Measurements from ENCODE around the gene TMEM41B.
"Not testable (repeated sequence)": the region's sequence is repeated elsewhere in the genome, so short reads cannot be mapped to it uniquely, and the experiment has no call there.

The TMEM41B gene

GRCh38 chr11:9304178-9304577 is 10.2 kb downstream of the TMEM41B start:
- DNase-seq = no peak

- DNase-seq = no peak
These were observed 11.9 kb downstream of the TMEM41B start for GRCh38 chr11:9302448-9302847.

- DNase-seq = no peak
These were observed 12.7 kb downstream of the TMEM41B start for GRCh38 chr11:9301720-9302119.

GRCh38 chr11:9293646-9294045 is 20.7 kb downstream of the TMEM41B start:
- no peak for DNase-seq

- DNase-seq = peak; percentile 31
These were observed 28.4 kb downstream of the TMEM41B start for GRCh38 chr11:9285850-9286587.

- DNase-seq = peak; percentile 65
These were observed 33.6 kb downstream of the TMEM41B start for GRCh38 chr11:9280655-9281301.

- DNase-seq = no peak
These were observed 37.2 kb downstream of the TMEM41B start for GRCh38 chr11:9277176-9277575.

- DNase-seq = no peak
These were observed 37.8 kb downstream of the TMEM41B start for GRCh38 chr11:9276571-9276970.

- DNase-seq = no peak
These were observed 39.7 kb downstream of the TMEM41B start for GRCh38 chr11:9274499-9275258.

- no peak for DNase-seq
These were observed 40.7 kb downstream of the TMEM41B start for GRCh38 chr11:9273376-9274336.

- DNase-seq = no peak
These were observed 44.8 kb downstream of the TMEM41B start for GRCh38 chr11:9269492-9270013.

GRCh38 chr11:9267680-9268079 is 46.7 kb downstream of the TMEM41B start:
- DNase-seq = no peak

- no peak for DNase-seq
These were observed 47.5 kb downstream of the TMEM41B start for GRCh38 chr11:9266926-9267325.

GRCh38 chr11:9266132-9266736 is 48.2 kb downstream of the TMEM41B start:
- DNase-seq = no peak

- peak; percentile 39 for DNase-seq
These were observed 48.9 kb downstream of the TMEM41B start, which contains the start of gene DENND5A for GRCh38 chr11:9265211-9266131. Gene DENND5A, minus strand, starts transcription at chr11:9265350. Its CDS starts 281 bp downstream, at chr11:9265069.

- no peak for DNase-seq
These were observed 49.8 kb downstream of the TMEM41B start for GRCh38 chr11:9264316-9265210.

- no peak for DNase-seq
These were observed 50.5 kb downstream of the TMEM41B start for GRCh38 chr11:9263840-9264315.

GRCh38 chr11:9260838-9261146 is 53.6 kb downstream of the TMEM41B start:
- not testable (repeated sequence) for DNase-seq

GRCh38 chr11:9259981-9260837 is 54.2 kb downstream of the TMEM41B start:
- DNase-seq = no peak
